Kidney epithelial cell (primary cell): ENCODE data around the gene NRAS. TPM values are rescaled to one million over a fixed set of nuclear protein-coding genes. Genes with fewer than 3 reads are reported as not detected.

Experiments used
- DNase-seq: peaks from one replicate; pipeline ENCODE4 v3.0.0-alpha.2; 2010; ENCODE audit warnings: low read depth
- H3K27me3 ChIP-seq: 2 replicates; pipeline ENCODE4 v1.6.0; 2011; ENCODE audit warnings: low read length; ENCODE audit not compliant: control insufficient read depth, insufficient read depth
- H3K36me3 ChIP-seq: 2 replicates; pipeline ENCODE4 v1.5.1; 2011; ENCODE audit warnings: low read length; ENCODE audit not compliant: control insufficient read depth, insufficient read depth
- H3K4me3 ChIP-seq: 2 replicates; pipeline ENCODE4 v1.5.1; 2011; ENCODE audit warnings: low read depth, mild to moderate bottlenecking, control low read depth, low read length
- CTCF ChIP-seq: IDR thresholded peaks from 2 replicates; pipeline ENCODE4 v1.5.1; 2011; ENCODE audit warnings: mild to moderate bottlenecking, moderate library complexity, low read length, control low read depth, inconsistent platforms; ENCODE audit not compliant: insufficient read depth, poor library complexity, severe bottlenecking
- total RNA-seq: library from RNA; depleted of rRNA; stranded (reverse); fragments of >200 nt; gene quantifications from 2 replicates; pipeline ENCODE4 v1.2.3, GENCODE V29; 2015

NRAS gene
- total RNA-seq, 1 donor from 2014 or later = 85.1 TPM

- Histone ChIP-seq H3K27me3 (no peaks in the 10 kb centered on the region), H3K36me3 (peaks cover 6% of the 10 kb centered on the region), H3K4me3 (no peak overlapping the region)
- no peak for DNase-seq
- TF ChIP-seq CTCF = no peak
These were observed 13.2 kb upstream of the NRAS start for GRCh38 chr1:114729782-114730181.

DNA sequence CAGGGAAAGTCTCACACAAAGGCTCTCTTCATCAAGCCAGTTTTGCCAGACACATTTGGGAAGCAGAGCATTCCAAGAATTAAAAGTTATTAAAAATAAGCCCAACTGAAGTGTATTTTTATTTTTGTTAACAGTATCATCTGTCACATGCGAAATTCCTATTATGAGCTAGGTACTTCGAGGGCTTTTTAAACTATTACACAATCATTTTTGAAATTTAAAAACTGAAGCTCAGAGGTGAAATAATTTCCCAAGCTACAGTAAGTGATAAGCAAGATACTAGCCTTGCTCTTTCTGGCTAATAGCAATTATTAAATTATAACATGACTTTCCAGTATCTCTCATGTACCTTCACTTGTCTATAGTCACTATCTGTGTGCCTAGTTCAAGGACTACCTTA lies 12.0 kb upstream of the NRAS start:
- Histone ChIP-seq H3K36me3 (peaks cover 6% of the 10 kb centered on the region), H3K27me3 (no peaks in the 10 kb centered on the region), H3K4me3 (no peak overlapping the region)
- no peak for TF ChIP-seq CTCF
- DNase-seq = no peak

- no peak for TF ChIP-seq CTCF
- DNase-seq = no peak
- H3K27me3 ChIP-seq = no peaks in the 10 kb centered on the region
- H3K36me3 ChIP-seq = peaks cover 7% of the 10 kb centered on the region
- no peak overlapping the region for H3K4me3 ChIP-seq
These were observed 8.7 kb upstream of the NRAS start for GRCh38 chr1:114725230-114725629.

DNA sequence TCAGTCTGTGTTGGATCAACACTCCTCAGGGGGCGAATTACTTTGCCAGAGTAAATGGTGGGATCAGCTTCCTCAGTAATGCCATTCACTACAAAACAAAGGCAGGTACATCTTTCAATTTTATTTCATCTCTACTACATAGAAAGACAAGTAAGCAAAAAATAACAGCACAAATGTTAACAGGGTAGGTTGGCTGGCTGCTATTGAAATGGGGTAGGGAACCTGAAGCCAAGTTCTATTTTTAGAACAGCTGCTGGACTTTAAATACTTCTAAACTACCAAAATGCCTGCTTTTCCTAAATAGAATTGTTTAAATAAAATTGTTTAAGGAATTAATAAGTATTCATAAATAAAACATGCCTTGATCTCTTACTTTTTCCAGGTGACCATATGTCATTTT lies 7.3 kb upstream of the NRAS start:
- no peak for TF ChIP-seq CTCF
- H3K36me3 ChIP-seq = peaks cover 7% of the 10 kb centered on the region
- H3K4me3 ChIP-seq = no peak overlapping the region
- no peak for DNase-seq
- H3K27me3 ChIP-seq = no peaks in the 10 kb centered on the region

GRCh38 chr1:114723457-114723856 lies 6.9 kb upstream of the NRAS start:
- Histone ChIP-seq H3K27me3 (no peaks in the 10 kb centered on the region), H3K4me3 (no peak overlapping the region), H3K36me3 (peaks cover 7% of the 10 kb centered on the region)
- no peak for DNase-seq
- no peak for TF ChIP-seq CTCF

DNA sequence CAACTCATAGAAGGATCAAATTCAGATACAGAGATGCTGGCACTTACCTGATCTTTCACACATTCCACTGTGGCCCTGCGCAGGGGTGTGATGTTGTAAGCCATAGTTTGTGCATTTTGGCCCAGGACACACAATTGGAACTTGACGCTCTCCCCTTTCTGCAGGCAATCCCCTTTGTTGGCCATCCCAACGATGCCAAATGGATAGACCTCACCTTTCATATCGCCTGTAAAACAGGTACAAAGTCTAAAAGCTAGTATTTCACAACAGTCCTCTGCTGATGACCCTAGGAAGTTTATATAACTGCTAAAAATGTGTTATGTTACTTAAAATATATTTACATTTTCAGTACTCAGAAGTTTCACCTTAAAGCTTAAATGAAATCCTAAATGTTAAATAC lies 3.9 kb upstream of the NRAS start:
- no peak overlapping the region for H3K4me3 ChIP-seq
- peaks cover 5% of the 10 kb centered on the region for H3K36me3 ChIP-seq
- DNase-seq = no peak
- H3K27me3 ChIP-seq = no peaks in the 10 kb centered on the region
- TF ChIP-seq CTCF = no peak
